ENCODE results near the gene MSANTD1.
A peak's percentile ranks its signal among the peaks of the same experiment; 100 is the strongest.

Gene MSANTD1

GRCh38 chr4:3263876-3264193 is 14.9 kb downstream of the MSANTD1 start:
- DNase-seq (ENCODE audit: low spot score), result no peak

- no peak for DNase-seq (ENCODE audit: low spot score)
These were observed 17.1 kb downstream of the MSANTD1 start for GRCh38 chr4:3266076-3266475.

DNA sequence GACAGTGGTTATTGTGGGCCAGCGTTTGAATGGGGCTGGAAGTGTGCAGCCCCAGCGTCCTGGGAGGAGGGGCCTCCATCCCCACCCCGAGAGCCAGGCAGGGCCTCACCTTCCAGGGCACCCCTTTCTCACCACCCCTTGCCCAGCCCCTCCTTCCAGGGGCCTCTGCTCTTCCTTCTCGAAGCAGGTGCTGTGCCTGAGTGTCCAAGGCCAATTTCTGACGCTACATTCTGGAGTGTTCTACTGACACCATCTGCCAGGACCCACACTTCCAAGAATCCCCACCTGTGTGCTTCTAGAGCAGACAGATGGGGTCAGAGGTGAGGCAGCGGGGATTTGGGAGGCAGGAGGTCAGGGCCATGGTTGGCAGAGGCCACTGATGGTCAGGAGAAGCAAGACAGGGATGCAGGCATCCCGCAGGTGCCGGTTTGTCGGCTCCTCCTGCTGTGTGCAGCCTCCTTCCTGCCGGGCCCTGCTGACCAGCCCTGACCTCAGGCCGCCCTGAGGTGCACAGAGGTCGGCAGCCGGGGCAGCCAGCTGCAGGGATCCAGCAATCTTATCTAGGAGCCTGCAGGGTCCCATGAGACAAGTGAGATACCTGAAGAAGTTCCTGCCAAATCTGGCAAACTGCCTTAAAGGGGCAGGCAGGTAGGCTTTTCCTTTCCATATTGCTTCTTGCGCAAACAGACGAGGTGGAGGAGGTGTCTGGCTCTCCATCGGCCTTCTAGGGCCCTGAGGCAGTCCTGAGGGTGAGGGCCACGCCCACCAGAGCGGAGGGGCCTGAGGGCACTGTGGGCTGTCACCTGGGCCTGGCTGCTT is 18.8 kb downstream of the MSANTD1 start:
- no peak for DNase-seq (ENCODE audit: low spot score)

DNA sequence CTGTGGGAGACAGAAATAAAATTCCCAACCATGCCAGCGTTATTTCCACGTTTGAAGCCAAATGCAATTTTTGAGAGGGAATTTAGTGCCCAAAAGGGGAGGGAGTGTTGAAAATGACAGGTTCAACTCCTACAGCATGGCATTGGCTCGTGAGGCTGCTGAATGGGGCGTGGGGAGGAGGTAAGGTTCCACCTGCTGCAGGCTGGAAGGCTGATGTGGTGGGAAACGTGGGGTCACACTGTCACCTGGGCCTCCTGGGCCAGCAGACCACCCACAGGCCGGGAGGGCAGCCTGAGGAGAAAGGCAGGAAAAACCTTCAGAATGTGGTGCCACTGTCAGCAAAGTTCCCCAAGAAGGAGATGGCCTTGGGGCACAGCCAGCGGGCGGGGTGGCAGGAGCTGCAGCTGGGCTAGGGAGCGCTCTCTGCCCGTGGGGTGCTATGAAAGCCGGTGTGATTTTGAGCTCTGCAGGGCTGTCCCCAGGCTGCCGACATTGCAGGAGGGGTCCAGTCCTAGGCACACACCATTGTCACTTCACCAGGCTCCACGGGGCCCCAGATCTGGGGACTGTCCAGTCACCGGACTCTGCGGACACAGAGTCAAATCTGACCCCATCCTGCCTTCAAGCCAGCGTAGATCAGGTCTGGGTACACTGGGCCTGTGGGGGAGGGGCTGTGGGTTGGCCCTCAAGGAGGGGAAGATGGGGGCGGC is 19.6 kb downstream of the MSANTD1 start:
- no peak for DNase-seq (ENCODE audit: low spot score)

- DNase-seq (ENCODE audit: low spot score), result no peak
These were observed 20.4 kb downstream of the MSANTD1 start for GRCh38 chr4:3269105-3269927.

- no peak for DNase-seq (ENCODE audit: low spot score)
These were observed 21.1 kb downstream of the MSANTD1 start for GRCh38 chr4:3269991-3270611.

DNA sequence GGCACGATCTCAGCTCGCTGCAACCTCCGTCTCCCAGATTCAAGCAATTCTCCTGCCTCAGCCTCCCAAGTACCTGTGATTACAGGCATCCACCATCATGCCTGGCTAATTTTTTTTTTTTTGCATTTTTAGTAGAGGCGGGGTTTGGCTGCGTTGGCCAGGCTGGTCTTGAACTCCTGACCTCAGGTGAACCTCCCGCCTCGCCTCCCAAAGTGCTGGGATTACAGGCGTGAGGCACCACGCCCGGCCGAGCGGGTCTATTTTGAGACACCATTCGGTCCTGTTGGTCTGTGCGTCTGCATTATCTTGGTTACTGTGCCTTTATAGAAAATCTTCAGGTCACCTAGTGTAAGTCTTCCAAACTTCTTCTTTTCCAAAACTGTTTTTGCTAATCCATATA is 22.2 kb downstream of the MSANTD1 start:
- no peak for DNase-seq (ENCODE audit: low spot score)

DNA sequence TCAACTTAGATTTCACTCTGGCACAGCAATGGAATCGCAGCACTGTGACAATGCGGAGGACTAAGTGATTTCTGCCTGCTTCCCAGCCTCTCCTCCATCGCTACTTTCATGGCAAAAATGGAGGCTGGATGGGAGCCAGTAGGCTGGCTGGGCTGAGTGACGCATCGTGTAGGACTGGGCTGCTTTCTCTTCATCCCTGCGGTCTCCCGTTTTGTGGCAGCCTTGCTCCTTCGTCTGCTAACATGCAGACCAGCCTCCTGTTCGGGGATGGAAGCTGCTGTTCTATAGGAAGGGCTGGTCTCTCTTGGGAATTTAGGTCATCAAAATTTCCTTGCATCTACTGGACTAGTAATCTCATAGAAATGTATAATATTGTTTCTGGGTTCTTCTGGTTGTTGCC is 28.0 kb downstream of the MSANTD1 start:
- DNase-seq (ENCODE audit: low spot score), result peak; percentile 53

DNA sequence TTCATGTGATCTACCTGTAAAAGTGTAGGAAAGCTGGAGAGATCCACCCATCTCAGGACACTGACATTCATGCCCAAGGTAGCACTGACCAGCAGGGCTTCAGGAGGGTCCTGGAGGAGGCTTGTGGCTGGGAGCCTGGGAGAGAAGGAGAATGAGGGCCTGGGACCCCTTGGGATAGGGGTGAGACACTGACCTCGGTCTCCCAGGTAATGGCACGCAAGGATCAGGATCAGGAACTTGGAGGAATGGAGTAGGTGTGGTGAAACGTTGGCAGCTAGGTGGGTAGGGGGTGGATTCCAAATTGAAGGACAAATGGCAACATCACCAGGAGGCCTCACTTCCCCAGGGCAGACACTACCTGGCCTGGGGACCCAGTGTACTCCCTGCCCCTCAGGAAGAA is 31.5 kb downstream of the MSANTD1 start:
- DNase-seq (ENCODE audit: low spot score), result no peak

DNA sequence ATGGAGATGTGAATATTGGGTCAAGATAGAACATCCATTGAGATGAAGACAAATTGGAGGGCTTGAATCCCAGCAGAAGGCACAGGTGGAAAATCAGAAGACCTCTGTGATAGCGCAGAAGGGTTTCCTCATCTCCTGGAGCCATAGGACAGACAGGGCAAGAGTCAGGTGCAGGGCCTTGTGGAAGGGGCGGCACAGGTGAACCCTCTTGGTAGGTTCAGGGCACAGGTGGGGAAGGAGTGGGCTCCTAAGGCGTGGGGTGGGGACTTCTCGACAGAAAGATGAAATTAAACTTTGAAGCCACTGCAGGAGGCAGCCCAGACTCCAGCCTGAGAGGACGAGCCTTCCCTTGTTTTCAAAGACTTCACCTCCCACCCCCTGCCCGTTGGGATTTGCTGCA is 34.5 kb downstream of the MSANTD1 start:
- DNase-seq (ENCODE audit: low spot score), result no peak

- no peak for DNase-seq (ENCODE audit: low spot score)
These were observed 35.0 kb downstream of the MSANTD1 start for GRCh38 chr4:3283916-3284315.

- no peak for DNase-seq (ENCODE audit: low spot score)
These were observed 36.0 kb downstream of the MSANTD1 start for GRCh38 chr4:3284734-3285557.

- peak; percentile 83 for DNase-seq (ENCODE audit: low spot score)
These were observed 36.8 kb downstream of the MSANTD1 start for GRCh38 chr4:3285558-3286334.

GRCh38 chr4:3286335-3287175 is 37.6 kb downstream of the MSANTD1 start:
- DNase-seq (ENCODE audit: low spot score), result no peak

- DNase-seq (ENCODE audit: low spot score), result no peak
These were observed 38.5 kb downstream of the MSANTD1 start for GRCh38 chr4:3287271-3287971.

- no peak for DNase-seq (ENCODE audit: low spot score)
These were observed 39.1 kb downstream of the MSANTD1 start for GRCh38 chr4:3287972-3288570.

DNA sequence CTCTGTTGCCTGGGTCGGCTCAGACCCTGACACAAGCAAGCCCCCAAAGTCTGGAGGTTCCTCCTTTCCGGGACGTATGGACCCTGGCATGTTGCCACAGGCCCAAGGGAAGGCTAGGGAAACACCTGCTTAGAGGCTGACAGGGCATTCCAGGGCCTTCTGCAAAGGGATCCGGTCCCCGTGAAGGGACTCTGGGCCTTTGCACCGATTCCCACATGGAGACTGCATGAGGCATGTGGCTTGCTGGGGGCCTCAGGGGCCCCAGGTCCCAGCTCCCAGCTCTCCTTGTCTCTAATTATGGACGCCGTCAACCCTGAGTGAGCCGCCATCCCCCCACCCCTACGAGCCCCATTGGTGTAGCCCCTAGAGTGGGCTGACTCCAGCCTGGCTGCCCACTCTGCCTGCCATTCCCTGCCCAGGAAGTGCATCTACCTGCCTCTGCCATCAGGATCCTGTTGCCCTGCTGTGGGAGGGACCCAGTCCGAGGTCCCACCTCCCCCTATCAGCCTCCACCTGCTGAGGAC is 39.7 kb downstream of the MSANTD1 start:
- DNase-seq (ENCODE audit: low spot score), result no peak

DNA sequence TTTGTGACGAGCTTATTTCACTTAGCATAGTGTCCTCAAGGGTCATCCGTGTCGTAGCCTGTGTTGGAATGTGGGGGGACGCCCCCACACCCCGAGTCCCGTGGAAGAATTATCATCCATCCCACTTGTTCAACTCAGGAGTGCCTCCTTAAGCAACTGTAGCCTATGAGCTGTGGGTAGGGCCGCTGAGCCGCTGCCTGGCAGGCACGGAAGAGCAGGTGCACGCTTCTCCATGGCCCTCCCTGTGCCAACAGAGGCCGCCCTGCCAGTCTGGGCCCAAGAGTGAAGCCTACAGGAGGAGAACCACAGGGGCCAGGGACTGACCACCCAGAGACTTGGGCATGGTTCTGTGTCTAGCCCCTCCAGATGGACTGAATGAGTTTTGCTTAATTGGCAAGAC is 41.5 kb downstream of the MSANTD1 start:
- no peak for DNase-seq (ENCODE audit: low spot score)
